Osteoblast (primary cell): ENCODE results near the gene SIGLEC15. TPM values are rescaled to one million over a fixed set of nuclear protein-coding genes. Genes with fewer than 3 reads are reported as not detected.

Experiments
- DNase-seq: peaks from one replicate; pipeline ENCODE4 v3.0.0; 2011; ENCODE audit warnings: low spot score, mixed read lengths; ENCODE audit not compliant: insufficient read length; ENCODE audit errors: missing footprints
- H2AFZ ChIP-seq: 2 replicates; pipeline ENCODE4 v1.6.0; 2011; ENCODE audit warnings: mild to moderate bottlenecking, low read length
- H3K27ac ChIP-seq: 2 replicates; pipeline ENCODE4 v1.5.1; 2011; ENCODE audit warnings: mild to moderate bottlenecking, low read depth, low read length, moderate library complexity
- H3K27me3 ChIP-seq: 2 replicates; pipeline ENCODE4 v1.6.0; 2012; ENCODE audit warnings: mild to moderate bottlenecking, control low read depth, inconsistent platforms, low read length, moderate library complexity; ENCODE audit not compliant: insufficient read depth
- H3K36me3 ChIP-seq: 2 replicates; pipeline ENCODE4 v1.5.1; 2011; ENCODE audit warnings: mild to moderate bottlenecking, low read length, control low read depth, moderate library complexity; ENCODE audit not compliant: insufficient read depth
- H3K4me1 ChIP-seq: 2 replicates; pipeline ENCODE4 v1.5.1; 2011; ENCODE audit warnings: mild to moderate bottlenecking, low read length, control low read depth, moderate library complexity; ENCODE audit not compliant: insufficient read depth
- H3K4me2 ChIP-seq: 2 replicates; pipeline ENCODE4 v1.6.0; 2011; ENCODE audit warnings: mild to moderate bottlenecking, low read length; ENCODE audit not compliant: insufficient read depth
- H3K4me3 ChIP-seq: fragments of 200-600 bp; sonication (generic); 3 replicates; pipeline ENCODE4 v1.5.1; 2012; ENCODE audit warnings: mild to moderate bottlenecking, low read length, inconsistent platforms; ENCODE audit not compliant: insufficient read depth
- H3K79me2 ChIP-seq: 2 replicates; pipeline ENCODE4 v1.6.0; 2012; ENCODE audit warnings: mild to moderate bottlenecking, low read length, control low read depth, inconsistent platforms; ENCODE audit not compliant: insufficient read depth
- H3K9me3 ChIP-seq: 2 replicates; pipeline ENCODE4 v1.5.1; 2011; ENCODE audit warnings: low read depth, low read length, control low read depth
- H4K20me1 ChIP-seq: 2 replicates; pipeline ENCODE4 v1.6.0; 2012; ENCODE audit warnings: mild to moderate bottlenecking, low read length, control low read depth; ENCODE audit not compliant: insufficient read depth
- total RNA-seq: library from RNA; depleted of rRNA; stranded (reverse); fragments of >200 nt; gene quantifications from 2 replicates; pipeline ENCODE4 v1.2.3, GENCODE V29; 2012
- TF ChIP-seq, protein P1 (sequence below): IDR thresholded peaks from 2 replicates; pipeline ENCODE4 v1.5.1; 2011; ENCODE audit warnings: mild to moderate bottlenecking, low read depth, low read length, moderate library complexity; ENCODE audit errors: extremely low read depth

Gene SIGLEC15, protein sequence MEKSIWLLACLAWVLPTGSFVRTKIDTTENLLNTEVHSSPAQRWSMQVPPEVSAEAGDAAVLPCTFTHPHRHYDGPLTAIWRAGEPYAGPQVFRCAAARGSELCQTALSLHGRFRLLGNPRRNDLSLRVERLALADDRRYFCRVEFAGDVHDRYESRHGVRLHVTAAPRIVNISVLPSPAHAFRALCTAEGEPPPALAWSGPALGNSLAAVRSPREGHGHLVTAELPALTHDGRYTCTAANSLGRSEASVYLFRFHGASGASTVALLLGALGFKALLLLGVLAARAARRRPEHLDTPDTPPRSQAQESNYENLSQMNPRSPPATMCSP
- 8.0 and 12.1 TPM in 2 replicates for total RNA-seq

DNA sequence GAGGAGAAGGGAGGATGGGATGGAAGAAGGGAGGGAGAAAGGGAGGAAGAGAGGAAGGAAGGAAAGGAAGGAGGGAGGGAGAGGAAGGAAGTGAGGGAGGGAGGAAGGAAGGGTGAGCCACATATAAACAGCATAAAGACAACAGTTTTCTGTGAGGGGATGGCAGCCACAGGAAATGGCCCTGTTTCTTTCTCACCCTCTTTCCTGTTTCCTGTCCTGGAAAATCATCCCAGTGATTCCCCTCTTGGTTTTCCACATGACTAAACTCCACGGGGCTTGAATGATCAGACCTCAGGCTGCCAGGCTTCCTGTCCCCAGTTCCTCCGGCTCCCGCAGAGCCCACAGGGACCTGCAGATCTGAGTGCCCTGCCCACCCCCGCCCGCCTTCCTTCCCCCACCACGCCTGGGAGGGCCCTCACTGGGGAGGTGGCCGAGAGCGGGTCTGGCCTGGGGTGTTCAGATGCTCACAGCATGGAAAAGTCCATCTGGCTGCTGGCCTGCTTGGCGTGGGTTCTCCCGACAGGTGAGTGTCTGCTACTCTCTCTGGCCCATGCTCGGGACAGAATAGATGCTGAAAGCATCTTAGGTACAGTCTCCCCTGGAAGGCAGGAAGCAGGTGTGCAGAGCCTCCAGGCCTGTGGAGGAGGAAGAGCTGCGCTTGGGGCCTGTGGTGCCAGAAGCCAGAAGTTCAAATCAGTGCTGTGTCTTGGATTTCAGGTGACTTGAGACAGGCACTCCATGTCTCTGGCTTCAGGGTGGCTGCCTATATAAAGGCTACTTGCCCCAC lies at the start of gene SIGLEC15:
Gene SIGLEC15 (plus strand): TSS at position 418 of the 787 bp plus-strand sequence. CDS start 54 bp downstream, at position 472.
- Histone ChIP-seq H3K9me3 (no peaks in the 10 kb centered on the region), H3K27ac (no peak within 1 kb of the TSS), H3K27me3 (no peaks in the 10 kb centered on the region), H3K4me3 (no peak within 1 kb of the TSS), H4K20me1 (no peaks in the 10 kb centered on the region), H2AFZ (peak within 1 kb of the TSS; percentile 38), H3K4me2 (no peak within 1 kb of the TSS), H3K79me2 (no peaks in the 10 kb centered on the region), H3K36me3 (no peaks in the 10 kb centered on the region), H3K4me1 (peaks cover 27% of the 10 kb centered on the region)
- no peak for DNase-seq
- TF ChIP-seq, protein P1, sequence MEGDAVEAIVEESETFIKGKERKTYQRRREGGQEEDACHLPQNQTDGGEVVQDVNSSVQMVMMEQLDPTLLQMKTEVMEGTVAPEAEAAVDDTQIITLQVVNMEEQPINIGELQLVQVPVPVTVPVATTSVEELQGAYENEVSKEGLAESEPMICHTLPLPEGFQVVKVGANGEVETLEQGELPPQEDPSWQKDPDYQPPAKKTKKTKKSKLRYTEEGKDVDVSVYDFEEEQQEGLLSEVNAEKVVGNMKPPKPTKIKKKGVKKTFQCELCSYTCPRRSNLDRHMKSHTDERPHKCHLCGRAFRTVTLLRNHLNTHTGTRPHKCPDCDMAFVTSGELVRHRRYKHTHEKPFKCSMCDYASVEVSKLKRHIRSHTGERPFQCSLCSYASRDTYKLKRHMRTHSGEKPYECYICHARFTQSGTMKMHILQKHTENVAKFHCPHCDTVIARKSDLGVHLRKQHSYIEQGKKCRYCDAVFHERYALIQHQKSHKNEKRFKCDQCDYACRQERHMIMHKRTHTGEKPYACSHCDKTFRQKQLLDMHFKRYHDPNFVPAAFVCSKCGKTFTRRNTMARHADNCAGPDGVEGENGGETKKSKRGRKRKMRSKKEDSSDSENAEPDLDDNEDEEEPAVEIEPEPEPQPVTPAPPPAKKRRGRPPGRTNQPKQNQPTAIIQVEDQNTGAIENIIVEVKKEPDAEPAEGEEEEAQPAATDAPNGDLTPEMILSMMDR: no peak

DNA sequence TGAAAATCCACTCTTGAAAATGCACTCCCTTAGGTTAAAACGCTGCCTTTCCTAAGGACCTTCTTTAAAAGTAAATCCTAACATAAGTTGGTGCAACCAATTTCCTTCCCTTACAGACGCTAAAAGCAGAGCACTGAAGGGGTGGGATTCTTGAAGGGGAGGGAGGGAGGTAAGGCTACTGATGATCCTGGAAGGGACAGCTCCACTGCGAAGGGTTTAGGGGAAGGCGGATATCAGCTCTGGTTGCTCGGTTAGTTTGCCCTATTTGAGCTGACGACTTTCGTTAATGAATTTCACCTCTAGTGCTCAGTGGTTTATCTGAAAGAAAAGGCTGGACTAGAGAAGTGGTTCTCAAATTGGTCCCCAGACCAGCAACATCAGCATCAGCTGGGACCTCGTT lies 49.7 kb upstream of the SIGLEC15 start:
- Histone ChIP-seq H3K4me3 (peak overlapping the region; percentile 67), H3K79me2 (no peaks in the 10 kb centered on the region), H3K36me3 (no peaks in the 10 kb centered on the region), H4K20me1 (no peaks in the 10 kb centered on the region), H3K27me3 (no peaks in the 10 kb centered on the region), H3K9me3 (no peaks in the 10 kb centered on the region), H3K27ac (peak overlapping the region; percentile 69), H3K4me2 (peak overlapping the region; percentile 69), H3K4me1 (peaks cover 75% of the 10 kb centered on the region), H2AFZ (peak overlapping the region; percentile 90)
- TF ChIP-seq, protein P1: no peak
- no peak for DNase-seq

DNA sequence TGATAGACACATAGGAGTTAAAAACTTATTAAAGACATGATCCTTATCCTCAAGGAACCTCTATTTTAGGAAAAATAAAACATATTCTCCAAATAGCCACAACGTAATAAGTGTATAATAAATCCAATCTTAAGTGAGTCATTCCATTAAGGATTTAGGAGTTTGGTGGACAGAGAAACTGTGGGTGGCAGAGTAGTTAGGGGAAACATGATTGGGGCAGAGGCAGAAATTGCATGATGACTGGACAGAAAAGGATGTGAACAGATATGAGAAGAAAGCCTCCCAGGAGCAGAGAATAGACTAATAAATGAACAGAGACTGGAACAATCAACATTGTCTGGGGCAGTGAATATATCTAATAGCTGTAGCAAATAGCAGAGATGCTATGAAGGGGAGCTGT lies 48.1 kb upstream of the SIGLEC15 start:
- no peaks in the 10 kb centered on the region for H3K36me3 ChIP-seq
- no peaks in the 10 kb centered on the region for H3K79me2 ChIP-seq
- H3K4me1 ChIP-seq: peaks cover 64% of the 10 kb centered on the region
- no peaks in the 10 kb centered on the region for H3K27me3 ChIP-seq
- DNase-seq: peak; percentile 92
- no peak overlapping the region for H2AFZ ChIP-seq
- H3K4me3 ChIP-seq: no peak overlapping the region
- TF ChIP-seq, protein P1: no peak
- no peaks in the 10 kb centered on the region for H4K20me1 ChIP-seq
- peak overlapping the region; percentile 59 for H3K4me2 ChIP-seq
- H3K9me3 ChIP-seq: no peaks in the 10 kb centered on the region
- H3K27ac ChIP-seq: peak overlapping the region; percentile 70

DNA sequence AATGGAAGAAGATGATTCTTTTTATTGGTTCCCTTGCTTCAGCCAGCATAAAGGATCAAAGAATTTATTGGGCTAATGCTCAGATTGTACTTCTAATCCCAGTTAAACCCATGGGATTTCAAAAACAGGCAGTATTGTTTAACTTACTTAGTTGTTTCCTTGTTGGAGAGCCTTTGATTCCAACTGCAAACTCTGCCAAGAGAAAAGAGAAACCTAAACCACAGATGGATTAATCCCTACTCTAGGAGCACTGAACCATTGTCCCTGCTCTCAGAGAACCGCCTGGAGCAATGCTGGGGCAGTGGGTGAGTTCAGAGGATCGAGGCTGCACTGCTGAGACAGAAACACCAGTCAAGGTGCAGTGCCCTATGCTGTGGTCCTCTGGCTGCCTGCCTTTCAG lies 44.9 kb upstream of the SIGLEC15 start:
- H3K36me3 ChIP-seq: no peaks in the 10 kb centered on the region
- no peaks in the 10 kb centered on the region for H3K27me3 ChIP-seq
- no peak overlapping the region for H3K4me2 ChIP-seq
- peak overlapping the region; percentile 5 for H3K27ac ChIP-seq
- H4K20me1 ChIP-seq: no peaks in the 10 kb centered on the region
- H2AFZ ChIP-seq: no peak overlapping the region
- no peaks in the 10 kb centered on the region for H3K79me2 ChIP-seq
- no peak overlapping the region for H3K4me3 ChIP-seq
- no peaks in the 10 kb centered on the region for H3K9me3 ChIP-seq
- H3K4me1 ChIP-seq: peaks cover 64% of the 10 kb centered on the region
- TF ChIP-seq, protein P1: no peak
- no peak for DNase-seq
